GM12878 (cell line): ENCODE data around the gene DOCK1. TPM values are rescaled to one million over a fixed set of nuclear protein-coding genes. Genes with fewer than 3 reads are reported as not detected.

Experiments used
- ATAC-seq: fragments of 200-7000 bp; cut with Tn5 transposase; 3 replicates; pipeline ENCODE4 v1.9.1; 2020; ENCODE audit warnings: mild to moderate bottlenecking, moderate library complexity
- BruUV-seq: library from RNA; stranded (reverse); fragments of 400-500 nt; replicated peaks from 2 replicates; lab custom pipeline; 2021; lab: Mats Ljungman, UMichigan
- CTCF ChIA-PET: fragments of 300-600 bp; sonication (Branson Sonifier 250); formaldehyde crosslinking; extraction: SDS; loops from one replicate; lab custom pipeline; 2021; ENCODE audit warnings: inconsistent platforms; lab: Yijun Ruan, JAX
- POLR2A ChIA-PET: fragments of 350-600 bp; formaldehyde crosslinking; extraction: SDS; loops from one replicate; lab custom pipeline; 2021; ENCODE audit warnings: inconsistent platforms; lab: Charles Lee
- RAD21 ChIA-PET: fragments of 300-600 bp; sonication (Branson Sonifier 250); formaldehyde crosslinking; loops from one replicate; lab custom pipeline; 2023; ENCODE audit warnings: antibody characterized with exemption; ENCODE audit not compliant: unreplicated experiment; lab: Charles Lee
- SMC1A ChIA-PET: fragments of 300-600 bp; sonication (Branson Sonifier 250); formaldehyde crosslinking; loops from one replicate; lab custom pipeline; 2023; ENCODE audit not compliant: unreplicated experiment, uncharacterized antibody; lab: Charles Lee
- DNase-seq: peaks from one replicate; pipeline ENCODE4 v3.0.0-alpha.2; 2011; ENCODE audit warnings: low read depth, low spot score
- FAIRE-seq: peaks from 3 replicates; lab custom pipeline; 2011; peaks lifted over from hg19 to GRCh38; lab: Jason Lieb, UNC
- H2AFZ ChIP-seq: 2 replicates; pipeline ENCODE4 v1.6.0; 2011; ENCODE audit warnings: low read depth, low read length, control low read depth; ENCODE audit not compliant: control insufficient read depth
- H3K27ac ChIP-seq: 2 replicates; pipeline ENCODE4 v1.5.1; 2011; ENCODE audit warnings: control low read depth; ENCODE audit not compliant: control insufficient read depth, insufficient read depth
- H3K27me3 ChIP-seq, 2 experiments: replicated peaks in 1 of 2; 2 replicates each; pipeline versions ENCODE4 v1.6.0 to v1.6.1; 2011; ENCODE audit warnings: low read length in 1 of 2; ENCODE audit not compliant: control insufficient read depth in 2 of 2, insufficient read depth in 2 of 2
- H3K36me3 ChIP-seq, 2 experiments: 2 replicates each; pipeline ENCODE4 v1.5.1; 2011; ENCODE audit warnings: low read length in 1 of 2; ENCODE audit not compliant: control insufficient read depth in 2 of 2, insufficient read depth in 2 of 2
- H3K4me1 ChIP-seq: 2 replicates; pipeline ENCODE4 v1.6.1; 2011; ENCODE audit warnings: mild to moderate bottlenecking, low read length, moderate library complexity, mixed read lengths; ENCODE audit not compliant: control insufficient read depth, insufficient read depth
- H3K4me2 ChIP-seq: 2 replicates; pipeline ENCODE4 v1.6.0; 2011; ENCODE audit warnings: control low read depth; ENCODE audit not compliant: control insufficient read depth, insufficient read depth
- H3K4me3 ChIP-seq: fragments of 200-600 bp; sonication (generic); 2 replicates; pipeline ENCODE4 v1.5.1; 2016
- H3K79me2 ChIP-seq: 2 replicates; pipeline ENCODE4 v1.6.0; 2011; ENCODE audit warnings: low read length; ENCODE audit not compliant: control insufficient read depth, insufficient read depth
- H3K9ac ChIP-seq: 2 replicates; pipeline ENCODE4 v1.8.0; 2011; ENCODE audit warnings: low read length, control low read depth, mixed read lengths; ENCODE audit not compliant: control insufficient read depth, insufficient read depth
- H3K9me3 ChIP-seq: replicated peaks from 3 replicates; pipeline ENCODE4 v1.5.1; 2011; ENCODE audit warnings: mild to moderate bottlenecking, low read length; ENCODE audit not compliant: control insufficient read depth, insufficient read depth
- H4K20me1 ChIP-seq: 2 replicates; pipeline ENCODE4 v1.6.0; 2011; ENCODE audit not compliant: control insufficient read depth, insufficient read depth
- CBX5 ChIP-seq: sonication (generic); IDR thresholded peaks from 2 replicates; pipeline ENCODE4 v1.6.1; 2016; ENCODE audit warnings: low read depth, moderate library complexity, mild to moderate bottlenecking, inconsistent platforms
- GABPA ChIP-seq: IDR thresholded peaks from 2 replicates; pipeline ENCODE4 v1.6.1; 2014; ENCODE audit warnings: antibody characterized with exemption, low read depth, mild to moderate bottlenecking, inconsistent platforms
- MAX ChIP-seq: IDR thresholded peaks from 2 replicates; pipeline ENCODE4 v1.6.1; 2012; ENCODE audit warnings: low read depth, low read length, improper control_type of control experiment
- MLLT1 ChIP-seq: fragments of 450-650 bp; IDR thresholded peaks from 2 replicates; pipeline ENCODE4 v1.6.1; 2016; ENCODE audit warnings: mild to moderate bottlenecking
- MTA3 ChIP-seq: IDR thresholded peaks from 2 replicates; pipeline ENCODE4 v1.6.1; 2012; ENCODE audit warnings: low read length, inconsistent platforms, borderline replicate concordance
- NKRF ChIP-seq: fragments of 450-650 bp; conservative IDR thresholded peaks from 2 replicates; pipeline ENCODE4 v1.6.1; 2017; ENCODE audit warnings: mild to moderate bottlenecking, moderate library complexity
- REST ChIP-seq: IDR thresholded peaks from 2 replicates; pipeline ENCODE4 v1.6.1; 2012; ENCODE audit warnings: mild to moderate bottlenecking, low read depth, low read length
- SRF ChIP-seq, 2 experiments: IDR thresholded peaks; 2 replicates each; pipeline ENCODE4 v1.6.1; 2011; ENCODE audit warnings: low read depth in 2 of 2, low read length in 2 of 2, mild to moderate bottlenecking in 1 of 2, moderate library complexity in 1 of 2
- TCF12 ChIP-seq: IDR thresholded peaks from 2 replicates; pipeline ENCODE4 v1.6.1; 2011; ENCODE audit warnings: low read depth, mild to moderate bottlenecking, low read length
- USF2 ChIP-seq: IDR thresholded peaks from 2 replicates; pipeline ENCODE4 v1.6.1; 2011; ENCODE audit warnings: low read depth, low read length, improper control_type of control experiment, borderline replicate concordance
- ZNF687 ChIP-seq: fragments of 450-650 bp; IDR thresholded peaks from 2 replicates; pipeline ENCODE4 v1.6.1; 2017; ENCODE audit warnings: mild to moderate bottlenecking, moderate library complexity
- ZZZ3 ChIP-seq: IDR thresholded peaks from 2 replicates; pipeline ENCODE4 v1.6.1; 2011; ENCODE audit warnings: low read depth; ENCODE audit not compliant: control insufficient read depth, insufficient read length
- WGBS: methylation state at CpG from one replicate; pipeline ENCODE4 v1.1.6; 2016; ENCODE audit warnings: low lambda C conversion rate; ENCODE audit not compliant: insufficient replicate concordance, insufficient coverage; ENCODE audit errors: missing lambda C conversion rate; 5-methylcytosine and 5-hydroxymethylcytosine counted together
- in situ Hi-C: fragments of 300-500 bp; cut with MboI; formaldehyde crosslinking; loops from 9 replicates; pipeline ENCODE4 v1.14.3; 2018; ENCODE audit warnings: mixed read lengths
- intact Hi-C: fragments of 100-400 bp; cut with micrococcal nuclease; formaldehyde crosslinking; loops from one replicate; pipeline ENCODE4 v1.14.2; 2022; ENCODE audit not compliant: unreplicated experiment
- polyA plus RNA-seq, 11 experiments: library from polyadenylated mRNA; depleted of rRNA in 4 of 11; unstranded in 6 of 11; stranded (reverse) in 5 of 11; fragments of >200 nt; fragmentation: Nextera tagmentation in 4 of 11; fragmentation: Illumina TruSeq in 1 of 11; extraction: Ambion mirVana in 4 of 11; extraction: Trizol in 1 of 11; gene quantifications; 1 replicate in 1 of 11; 2 replicates in 10 of 11; pipeline versions ENCODE4 v1.2.1 to v1.2.3, GENCODE V29; 2011 to 2016; ENCODE audit warnings: inconsistent platforms in 2 of 11, missing spikeins in 2 of 11, low read depth in 1 of 11
- total RNA-seq, 4 experiments: library from RNA; depleted of rRNA in 3 of 4; stranded (reverse); fragments of >200 nt in 3 of 4; fragmentation: Illumina TruSeq in 1 of 4; extraction: Trizol in 1 of 4; gene quantifications; 2 replicates each; pipeline versions ENCODE4 v1.2.1 to v1.2.3, GENCODE V29; 2013 to 2021

DOCK1 gene
- total and polyA plus RNA-seq, 10 of the 15 experiments (the other 5 are each of a cell fraction or from before 2014, with no cell fraction given) = 0.05 to 0.18 TPM; not detected in 8

GRCh38 chr10:126966938-126967337, 61.7 kb downstream of the DOCK1 start:
- Histone ChIP-seq H3K36me3 (no peaks in the 10 kb centered on the region), H3K4me3 (no peak overlapping the region), H3K9ac (no peak overlapping the region), H3K79me2 (no peaks in the 10 kb centered on the region), H4K20me1 (no peaks in the 10 kb centered on the region), H3K4me2 (no peak overlapping the region), H2AFZ (no peak overlapping the region), H3K9me3 (no peaks in the 10 kb centered on the region; the same call in 2 of the 3 replicates), H3K4me1 (no peaks in the 10 kb centered on the region), H3K27ac (no peak overlapping the region), H3K27me3 (no peaks in the 10 kb centered on the region)
- RAD21 ChIA-PET = no interaction called here
- DNase-seq (no peak), ATAC-seq (no peak), FAIRE-seq (no peak)
- in situ Hi-C loops = no loop called here
- POLR2A ChIA-PET = no interaction called here
- SMC1A ChIA-PET = no interaction called here
- no TSS peak for BruUV-seq
- CTCF ChIA-PET = no interaction called here
- intact Hi-C loops = no loop called here
- 21% methylated on average over 5 of the region's 5 CpGs for WGBS
- no peak for TF ChIP-seq NKRF
- TF ChIP-seq MAX = no peak
- no peak for TF ChIP-seq SRF (IDR thresholded peaks at IDR 0.05; ENCODE audit: low read depth in 2 of 2, low read length in 2 of 2)
- TF ChIP-seq USF2 = no peak
- TF ChIP-seq TCF12 = no peak
- no peak for TF ChIP-seq ZNF687
- no peak for TF ChIP-seq CBX5
- no peak for TF ChIP-seq GABPA
- TF ChIP-seq ZZZ3 = no peak
- no peak for TF ChIP-seq MTA3
- no peak for TF ChIP-seq MLLT1
- no peak for TF ChIP-seq REST
